H9 (cell line): ENCODE data around the gene FANK1. TPM values are rescaled to one million over a fixed set of nuclear protein-coding genes. Genes with fewer than 3 reads are reported as not detected.

Experiments used
- DNase-seq: peaks from one replicate; pipeline ENCODE4 v3.0.0-alpha.2; 2017
- H2AFZ ChIP-seq: one replicate; pipeline ENCODE4 v1.6.1; 2013; ENCODE audit warnings: mild to moderate bottlenecking, low read length, control low read depth, moderate library complexity
- H2AK5ac ChIP-seq: 2 replicates; pipeline ENCODE4 v1.6.1; 2013; ENCODE audit warnings: low read length, control low read depth, mixed read lengths; ENCODE audit not compliant: insufficient read length
- H2BK120ac ChIP-seq: one replicate; pipeline ENCODE4 v1.6.1; 2013; ENCODE audit warnings: low read depth, mild to moderate bottlenecking, low read length, control low read depth, inconsistent platforms; ENCODE audit not compliant: poor library complexity, severe bottlenecking
- H2BK12ac ChIP-seq: 2 replicates; pipeline ENCODE4 v1.6.1; 2013; ENCODE audit warnings: low read length, control low read depth, mixed read lengths, low read depth; ENCODE audit not compliant: insufficient read length
- H2BK15ac ChIP-seq: 2 replicates; pipeline ENCODE4 v1.6.1; 2013; ENCODE audit warnings: low read depth, low read length, control low read depth
- H2BK20ac ChIP-seq: one replicate; pipeline ENCODE4 v1.6.1; 2013; ENCODE audit warnings: low read depth, mild to moderate bottlenecking, low read length, control low read depth, inconsistent platforms; ENCODE audit not compliant: poor library complexity, severe bottlenecking
- H2BK5ac ChIP-seq: 2 replicates; pipeline ENCODE4 v1.6.1; 2013; ENCODE audit warnings: low read length, control low read depth, mixed read lengths; ENCODE audit not compliant: insufficient read length
- H3K14ac ChIP-seq: 2 replicates; pipeline ENCODE4 v1.6.1; 2013; ENCODE audit warnings: low read length, control low read depth; ENCODE audit not compliant: insufficient read depth
- H3K18ac ChIP-seq: 2 replicates; pipeline ENCODE4 v1.6.1; 2013; ENCODE audit warnings: low read depth, mild to moderate bottlenecking, mixed read lengths, low read length, control low read depth; ENCODE audit not compliant: insufficient read length
- H3K23ac ChIP-seq: 2 replicates; pipeline ENCODE4 v1.6.1; 2013; ENCODE audit warnings: low read length, control low read depth, mixed read lengths, low read depth; ENCODE audit not compliant: insufficient read length
- H3K23me2 ChIP-seq: 2 replicates; pipeline ENCODE4 v1.6.1; 2013; ENCODE audit warnings: low read depth, mild to moderate bottlenecking, mixed read lengths, low read length, control low read depth; ENCODE audit not compliant: insufficient read length, poor library complexity, severe bottlenecking
- H3K27ac ChIP-seq: 2 replicates; pipeline ENCODE4 v1.5.1; 2013; ENCODE audit warnings: low read length, control low read depth, mixed read lengths, low read depth; ENCODE audit not compliant: insufficient read length
- H3K27me3 ChIP-seq: 2 replicates; pipeline ENCODE4 v1.6.1; 2013; ENCODE audit warnings: low read length, control low read depth, inconsistent platforms; ENCODE audit not compliant: insufficient read depth
- H3K4ac ChIP-seq: 2 replicates; pipeline ENCODE4 v1.6.1; 2013; ENCODE audit warnings: low read depth, mild to moderate bottlenecking, control low read depth, inconsistent platforms, low read length, moderate library complexity
- H3K4me1 ChIP-seq: 2 replicates; pipeline ENCODE4 v1.6.1; 2013; ENCODE audit warnings: low read length, control low read depth, inconsistent platforms; ENCODE audit not compliant: insufficient read depth
- H3K4me2 ChIP-seq: 2 replicates; pipeline ENCODE4 v1.6.1; 2013; ENCODE audit warnings: low read length, control low read depth, mixed read lengths; ENCODE audit not compliant: insufficient read length, insufficient read depth
- H3K56ac ChIP-seq: 2 replicates; pipeline ENCODE4 v1.6.1; 2013; ENCODE audit warnings: low read depth, mild to moderate bottlenecking, mixed read lengths, low read length, control low read depth; ENCODE audit not compliant: insufficient read length
- H3K79me1 ChIP-seq: 2 replicates; pipeline ENCODE4 v1.6.1; 2013; ENCODE audit warnings: low read depth, mild to moderate bottlenecking, moderate library complexity, low read length, control low read depth, inconsistent platforms; ENCODE audit not compliant: insufficient read depth, poor library complexity, severe bottlenecking
- H3K79me2 ChIP-seq: 2 replicates; pipeline ENCODE4 v1.6.1; 2013; ENCODE audit warnings: low read length, control low read depth, inconsistent platforms; ENCODE audit not compliant: insufficient read depth
- H3K9ac ChIP-seq: 2 replicates; pipeline ENCODE4 v1.6.1; 2013; ENCODE audit warnings: low read length, control low read depth, mixed read lengths; ENCODE audit not compliant: insufficient read length; ENCODE audit errors: extremely low read depth
- H3K9me3 ChIP-seq: one replicate; pipeline ENCODE4 v1.6.1; 2013; ENCODE audit warnings: low read depth, low read length, inconsistent platforms; ENCODE audit not compliant: control insufficient read depth
- H3T11ph ChIP-seq: one replicate; pipeline ENCODE4 v1.6.1; 2013; ENCODE audit warnings: mild to moderate bottlenecking, low read length, control low read depth, inconsistent platforms
- H4K20me1 ChIP-seq: one replicate; pipeline ENCODE4 v1.6.1; 2013; ENCODE audit not compliant: control insufficient read depth, insufficient read length, insufficient read depth
- H4K5ac ChIP-seq: 2 replicates; pipeline ENCODE4 v1.6.1; 2013; ENCODE audit warnings: low read depth, mild to moderate bottlenecking, mixed read lengths, low read length, control low read depth; ENCODE audit not compliant: insufficient read length
- H4K8ac ChIP-seq: replicated peaks from 2 replicates; pipeline ENCODE4 v1.6.1; 2013; ENCODE audit warnings: low read length, control low read depth, mixed read lengths, low read depth; ENCODE audit not compliant: insufficient read length
- H4K91ac ChIP-seq: 2 replicates; pipeline ENCODE4 v1.6.1; 2013; ENCODE audit warnings: low read depth, mild to moderate bottlenecking, moderate library complexity, mixed read lengths, low read length, control low read depth; ENCODE audit not compliant: insufficient read length
- H3K27ac Mint-ChIP-seq, 3 experiments: 2 replicates in 2 of 3; 3 replicates in 1 of 3; pipeline ENCODE4 v1.8.0; 2020 to 2021; ENCODE audit warnings: mixed read lengths in 3 of 3, mild to moderate bottlenecking in 1 of 3, moderate library complexity in 1 of 3
- H3K27me3 Mint-ChIP-seq: 2 replicates; pipeline ENCODE4 v1.8.0; 2021; ENCODE audit warnings: low read depth, mild to moderate bottlenecking, moderate library complexity, mixed read lengths
- H3K36me3 Mint-ChIP-seq, 3 experiments: 2 replicates in 2 of 3; 3 replicates in 1 of 3; pipeline ENCODE4 v1.8.0; 2020 to 2021; ENCODE audit warnings: low read depth in 3 of 3, mixed read lengths in 3 of 3; ENCODE audit not compliant: insufficient read depth in 1 of 3
- H3K4me1 Mint-ChIP-seq, 2 experiments: 2 replicates each; pipeline ENCODE4 v1.8.0; 2020; ENCODE audit warnings: mixed read lengths in 2 of 2
- H3K4me3 Mint-ChIP-seq, 2 experiments: 2 replicates in 1 of 2; 3 replicates in 1 of 2; pipeline ENCODE4 v1.8.0; 2020 to 2021; ENCODE audit warnings: mild to moderate bottlenecking in 2 of 2, mixed read lengths in 2 of 2, moderate library complexity in 1 of 2
- H3K9me3 Mint-ChIP-seq, 2 experiments: 2 replicates in 1 of 2; 3 replicates in 1 of 2; pipeline ENCODE4 v1.8.0; 2020; ENCODE audit warnings: mild to moderate bottlenecking in 2 of 2, mixed read lengths in 2 of 2, moderate library complexity in 1 of 2
- whole genome bisulfite sequencing: extraction: QIAGEN DNeasy Blood & Tissue Kit; methylation state at CpG from one replicate; pipeline ENCODE4 v1.1.7; 2013; ENCODE audit warnings: missing lambda C conversion rate, low lambda C conversion rate, mixed read lengths; ENCODE audit not compliant: insufficient read length; ENCODE audit errors: extremely low coverage; 5-methylcytosine and 5-hydroxymethylcytosine counted together
- total RNA-seq: library from RNA; stranded (reverse); gene quantifications from 2 replicates; pipeline ENCODE4 v1.2.1, GENCODE V29; 2021
- TF ChIP-seq, protein P1 (sequence below): fragments of 200-600 bp; sonication (generic); conservative IDR thresholded peaks from 3 replicates; pipeline ENCODE4 v1.8.0; 2021; ENCODE audit warnings: antibody characterized with exemption, mild to moderate bottlenecking

FANK1 gene
- total RNA-seq, 1 experiment from 2014 or later: 0.68 TPM

- Histone ChIP-seq H2BK20ac (no peak overlapping the region), H3K4me1 (no peaks in the 10 kb centered on the region), H3K9ac (no peak overlapping the region), H3K79me1 (no peaks in the 10 kb centered on the region), H3K27ac (no peak overlapping the region), H3K79me2 (no peaks in the 10 kb centered on the region), H3T11ph (no peak overlapping the region), H3K23me2 (no peaks in the 10 kb centered on the region), H4K91ac (no peak overlapping the region), H3K23ac (no peak overlapping the region), H2AK5ac (no peak overlapping the region), H2BK15ac (no peak overlapping the region), H3K18ac (no peak overlapping the region), H3K9me3 (no peaks in the 10 kb centered on the region), H3K27me3 (no peaks in the 10 kb centered on the region), H3K14ac (no peak overlapping the region), H3K56ac (no peak overlapping the region), H2AFZ (no peak overlapping the region), H3K4me2 (no peak overlapping the region), H2BK120ac (no peak overlapping the region), H2BK5ac (no peak overlapping the region), H4K8ac (no peak overlapping the region), H4K20me1 (peaks cover 2% of the 10 kb centered on the region), H3K4ac (no peak overlapping the region), H4K5ac (no peak overlapping the region), H2BK12ac (no peak overlapping the region)
- DNase-seq: no peak
- H3K4me3 Mint-ChIP-seq: no peak overlapping the region
- no CpG with 5 or more reads among the region's 7 CpGs for WGBS
- H3K27me3 Mint-ChIP-seq: no peaks in the 10 kb centered on the region
- H3K27ac Mint-ChIP-seq: no peak overlapping the region
- TF ChIP-seq, protein P1, sequence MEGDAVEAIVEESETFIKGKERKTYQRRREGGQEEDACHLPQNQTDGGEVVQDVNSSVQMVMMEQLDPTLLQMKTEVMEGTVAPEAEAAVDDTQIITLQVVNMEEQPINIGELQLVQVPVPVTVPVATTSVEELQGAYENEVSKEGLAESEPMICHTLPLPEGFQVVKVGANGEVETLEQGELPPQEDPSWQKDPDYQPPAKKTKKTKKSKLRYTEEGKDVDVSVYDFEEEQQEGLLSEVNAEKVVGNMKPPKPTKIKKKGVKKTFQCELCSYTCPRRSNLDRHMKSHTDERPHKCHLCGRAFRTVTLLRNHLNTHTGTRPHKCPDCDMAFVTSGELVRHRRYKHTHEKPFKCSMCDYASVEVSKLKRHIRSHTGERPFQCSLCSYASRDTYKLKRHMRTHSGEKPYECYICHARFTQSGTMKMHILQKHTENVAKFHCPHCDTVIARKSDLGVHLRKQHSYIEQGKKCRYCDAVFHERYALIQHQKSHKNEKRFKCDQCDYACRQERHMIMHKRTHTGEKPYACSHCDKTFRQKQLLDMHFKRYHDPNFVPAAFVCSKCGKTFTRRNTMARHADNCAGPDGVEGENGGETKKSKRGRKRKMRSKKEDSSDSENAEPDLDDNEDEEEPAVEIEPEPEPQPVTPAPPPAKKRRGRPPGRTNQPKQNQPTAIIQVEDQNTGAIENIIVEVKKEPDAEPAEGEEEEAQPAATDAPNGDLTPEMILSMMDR: no peak
- no peaks in the 10 kb centered on the region for H3K9me3 Mint-ChIP-seq
- no peaks in the 10 kb centered on the region for H3K4me1 Mint-ChIP-seq
- peaks cover 15 to 42% (median 30%) of the 10 kb centered on the region in 3 experiments for H3K36me3 Mint-ChIP-seq
Measured at GRCh38 chr10:125849448-125849847, 46.9 kb upstream of the FANK1 start.
